ENCODE data around the gene CEP85L. TPM values are rescaled to one million over a fixed set of nuclear protein-coding genes. Genes with fewer than 3 reads are reported as not detected.

CEP85L gene
- total RNA-seq, 1 experiment from 2014 or later: 4.9 TPM

- BruUV-seq (replicated peaks): no TSS peak
- no peaks in the 10 kb centered on the region for H3K79me2 ChIP-seq (ENCODE audit: insufficient read depth, low read length)
- DNase-seq (ENCODE audit: low read depth, low spot score) (no peak), ATAC-seq (no peak)
- no peaks in the 10 kb centered on the region for H3K9me3 ChIP-seq (ENCODE audit: control insufficient read depth in 1 of 2, insufficient read depth in 1 of 2, low read depth in 1 of 2, low read length in 2 of 2)
- no peaks in the 10 kb centered on the region for H3K9me2 ChIP-seq (ENCODE audit: insufficient read depth)
- no peaks in the 10 kb centered on the region for H4K20me1 ChIP-seq (ENCODE audit: insufficient read depth)
- intact Hi-C loops (cut with micrococcal nuclease): no loop called here
- H3K4me2 ChIP-seq (ENCODE audit: low read length): no peak overlapping the region
- H3K27ac ChIP-seq (ENCODE audit: low read depth, low read length): no peak overlapping the region
- H2AFZ ChIP-seq (ENCODE audit: low read depth, low read length, poor library complexity, severe bottlenecking): no peak overlapping the region
- no peak overlapping the region for H3K4me3 ChIP-seq (replicated peaks in 1 of 2; ENCODE audit: low read depth in 1 of 2, low read length in 2 of 2)
- no peaks in the 10 kb centered on the region for H3K27me3 ChIP-seq (ENCODE audit: insufficient read depth, low read length)
- ChIA-PET RAD21 (ENCODE audit: low non-redundant PET in 1 of 2, low total read pairs in 2 of 2, uncharacterized antibody in 2 of 2, unreplicated experiment in 2 of 2) (no interaction called here), CTCF (no interaction called here), POLR2A (no interaction called here)
- H3K9ac ChIP-seq (ENCODE audit: low read length): no peak overlapping the region
- H3K36me3 ChIP-seq (ENCODE audit: control insufficient read depth in 1 of 2, insufficient read depth in 2 of 2, low read length in 2 of 2): no peaks in the 10 kb centered on the region
- TF ChIP-seq ELF1 (IDR thresholded peaks at IDR 0.05; ENCODE audit: borderline replicate concordance, low read depth): no peak
- TF ChIP-seq ATF3 (IDR thresholded peaks at IDR 0.05): no peak
- TF ChIP-seq FOSL1 (IDR thresholded peaks at IDR 0.05; ENCODE audit: low read depth): no peak
- TF ChIP-seq, protein P1, sequence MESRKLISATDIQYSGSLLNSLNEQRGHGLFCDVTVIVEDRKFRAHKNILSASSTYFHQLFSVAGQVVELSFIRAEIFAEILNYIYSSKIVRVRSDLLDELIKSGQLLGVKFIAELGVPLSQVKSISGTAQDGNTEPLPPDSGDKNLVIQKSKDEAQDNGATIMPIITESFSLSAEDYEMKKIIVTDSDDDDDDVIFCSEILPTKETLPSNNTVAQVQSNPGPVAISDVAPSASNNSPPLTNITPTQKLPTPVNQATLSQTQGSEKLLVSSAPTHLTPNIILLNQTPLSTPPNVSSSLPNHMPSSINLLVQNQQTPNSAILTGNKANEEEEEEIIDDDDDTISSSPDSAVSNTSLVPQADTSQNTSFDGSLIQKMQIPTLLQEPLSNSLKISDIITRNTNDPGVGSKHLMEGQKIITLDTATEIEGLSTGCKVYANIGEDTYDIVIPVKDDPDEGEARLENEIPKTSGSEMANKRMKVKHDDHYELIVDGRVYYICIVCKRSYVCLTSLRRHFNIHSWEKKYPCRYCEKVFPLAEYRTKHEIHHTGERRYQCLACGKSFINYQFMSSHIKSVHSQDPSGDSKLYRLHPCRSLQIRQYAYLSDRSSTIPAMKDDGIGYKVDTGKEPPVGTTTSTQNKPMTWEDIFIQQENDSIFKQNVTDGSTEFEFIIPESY (IDR thresholded peaks at IDR 0.05; ENCODE audit: extremely low read depth, insufficient replicate concordance, low read length): no peak
- no peak for TF ChIP-seq SRF (IDR thresholded peaks at IDR 0.05; ENCODE audit: low read depth)
- TF ChIP-seq EZH2phosphoT487 (IDR thresholded peaks at IDR 0.05; ENCODE audit: borderline replicate concordance): no peak
- no peak for TF ChIP-seq SIN3A (IDR thresholded peaks at IDR 0.05; ENCODE audit: low read depth)
- TF ChIP-seq ZNF274 (IDR thresholded peaks at IDR 0.05; ENCODE audit: low read depth, low read length): no peak
- no peak for TF ChIP-seq TCF7L2 (IDR thresholded peaks at IDR 0.05; ENCODE audit: borderline replicate concordance, extremely low read depth, insufficient read depth, insufficient read length)
- no peak for TF ChIP-seq CEBPB (IDR thresholded peaks at IDR 0.05; ENCODE audit: low read depth)
- TF ChIP-seq SP1 (IDR thresholded peaks at IDR 0.05; ENCODE audit: low read depth): no peak
- TF ChIP-seq EZH2 (IDR thresholded peaks at IDR 0.05): no peak
- no peak for TF ChIP-seq RAD21 (IDR thresholded peaks at IDR 0.05; ENCODE audit: low read depth)
- TF ChIP-seq, protein P2, sequence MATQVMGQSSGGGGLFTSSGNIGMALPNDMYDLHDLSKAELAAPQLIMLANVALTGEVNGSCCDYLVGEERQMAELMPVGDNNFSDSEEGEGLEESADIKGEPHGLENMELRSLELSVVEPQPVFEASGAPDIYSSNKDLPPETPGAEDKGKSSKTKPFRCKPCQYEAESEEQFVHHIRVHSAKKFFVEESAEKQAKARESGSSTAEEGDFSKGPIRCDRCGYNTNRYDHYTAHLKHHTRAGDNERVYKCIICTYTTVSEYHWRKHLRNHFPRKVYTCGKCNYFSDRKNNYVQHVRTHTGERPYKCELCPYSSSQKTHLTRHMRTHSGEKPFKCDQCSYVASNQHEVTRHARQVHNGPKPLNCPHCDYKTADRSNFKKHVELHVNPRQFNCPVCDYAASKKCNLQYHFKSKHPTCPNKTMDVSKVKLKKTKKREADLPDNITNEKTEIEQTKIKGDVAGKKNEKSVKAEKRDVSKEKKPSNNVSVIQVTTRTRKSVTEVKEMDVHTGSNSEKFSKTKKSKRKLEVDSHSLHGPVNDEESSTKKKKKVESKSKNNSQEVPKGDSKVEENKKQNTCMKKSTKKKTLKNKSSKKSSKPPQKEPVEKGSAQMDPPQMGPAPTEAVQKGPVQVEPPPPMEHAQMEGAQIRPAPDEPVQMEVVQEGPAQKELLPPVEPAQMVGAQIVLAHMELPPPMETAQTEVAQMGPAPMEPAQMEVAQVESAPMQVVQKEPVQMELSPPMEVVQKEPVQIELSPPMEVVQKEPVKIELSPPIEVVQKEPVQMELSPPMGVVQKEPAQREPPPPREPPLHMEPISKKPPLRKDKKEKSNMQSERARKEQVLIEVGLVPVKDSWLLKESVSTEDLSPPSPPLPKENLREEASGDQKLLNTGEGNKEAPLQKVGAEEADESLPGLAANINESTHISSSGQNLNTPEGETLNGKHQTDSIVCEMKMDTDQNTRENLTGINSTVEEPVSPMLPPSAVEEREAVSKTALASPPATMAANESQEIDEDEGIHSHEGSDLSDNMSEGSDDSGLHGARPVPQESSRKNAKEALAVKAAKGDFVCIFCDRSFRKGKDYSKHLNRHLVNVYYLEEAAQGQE (IDR thresholded peaks at IDR 0.05; ENCODE audit: low read depth): no peak
- TF ChIP-seq YY1 (IDR thresholded peaks at IDR 0.05; ENCODE audit: extremely low read depth, insufficient replicate concordance, low read depth, low read length): no peak
- TF ChIP-seq JUND (IDR thresholded peaks at IDR 0.05): no peak
- peaks cover 0 to 7% of the 10 kb centered on the region in 2 experiments; a peak in 1 of 4 replicates for H3K4me1 ChIP-seq (ENCODE audit: control insufficient read depth in 1 of 2, insufficient read depth in 2 of 2, low read length in 2 of 2)
Observed at GRCh38 chr6:118674772-118675171, 23.4 kb upstream of the CEP85L start.

Data from HCT116 (cell line).